Fibroblast of villous mesenchyme (primary cell): ENCODE data around the gene GON4L. TPM values are rescaled to one million over a fixed set of nuclear protein-coding genes. Genes with fewer than 3 reads are reported as not detected.
A peak's percentile ranks its signal among the peaks of the same experiment; 100 is the strongest.
"Not testable (repeated sequence)": the region's sequence is repeated elsewhere in the genome, so short reads cannot be mapped to it uniquely, and the experiment has no call there.

Experiments
- DNase-seq: peaks from one replicate; pipeline ENCODE4 v3.0.0-alpha.2; 2010; ENCODE audit warnings: low read depth
- H3K4me3 ChIP-seq: 2 replicates; pipeline ENCODE4 v1.5.1; 2011; ENCODE audit warnings: low read depth, mild to moderate bottlenecking, low read length
- total RNA-seq: library from RNA; depleted of rRNA; stranded (reverse); fragments of >200 nt; gene quantifications from 2 replicates; pipeline ENCODE4 v1.2.3, GENCODE V29; 2012
- TF ChIP-seq, protein P1 (sequence below): IDR thresholded peaks from 2 replicates; pipeline ENCODE4 v1.5.1; 2012; ENCODE audit warnings: low read depth, mild to moderate bottlenecking, low read length; ENCODE audit not compliant: insufficient read depth

The GON4L gene
- total RNA-seq, 1 donor = 42.7 TPM

DNA sequence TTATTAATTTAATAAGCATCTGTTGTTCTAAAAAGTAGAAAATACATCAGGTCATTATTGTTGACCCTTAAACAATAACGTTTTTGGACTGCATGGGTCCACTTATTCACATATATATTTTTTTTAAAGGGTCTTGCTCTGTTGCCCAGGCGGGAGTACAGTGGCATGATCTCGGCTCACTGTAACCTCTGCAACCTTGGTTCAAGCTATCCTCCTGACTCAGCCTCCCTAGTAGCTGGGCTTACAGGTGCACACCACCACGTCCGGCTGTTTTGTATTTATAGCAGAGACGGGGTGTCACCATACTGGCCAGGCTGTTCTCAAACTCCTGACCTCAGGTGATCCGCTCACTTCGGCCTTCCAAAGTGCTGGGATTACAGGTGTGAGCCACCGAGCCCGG, 115.1 kb downstream of the GON4L start:
- no peak overlapping the region for H3K4me3 ChIP-seq
- DNase-seq = no peak
- TF ChIP-seq, protein P1, sequence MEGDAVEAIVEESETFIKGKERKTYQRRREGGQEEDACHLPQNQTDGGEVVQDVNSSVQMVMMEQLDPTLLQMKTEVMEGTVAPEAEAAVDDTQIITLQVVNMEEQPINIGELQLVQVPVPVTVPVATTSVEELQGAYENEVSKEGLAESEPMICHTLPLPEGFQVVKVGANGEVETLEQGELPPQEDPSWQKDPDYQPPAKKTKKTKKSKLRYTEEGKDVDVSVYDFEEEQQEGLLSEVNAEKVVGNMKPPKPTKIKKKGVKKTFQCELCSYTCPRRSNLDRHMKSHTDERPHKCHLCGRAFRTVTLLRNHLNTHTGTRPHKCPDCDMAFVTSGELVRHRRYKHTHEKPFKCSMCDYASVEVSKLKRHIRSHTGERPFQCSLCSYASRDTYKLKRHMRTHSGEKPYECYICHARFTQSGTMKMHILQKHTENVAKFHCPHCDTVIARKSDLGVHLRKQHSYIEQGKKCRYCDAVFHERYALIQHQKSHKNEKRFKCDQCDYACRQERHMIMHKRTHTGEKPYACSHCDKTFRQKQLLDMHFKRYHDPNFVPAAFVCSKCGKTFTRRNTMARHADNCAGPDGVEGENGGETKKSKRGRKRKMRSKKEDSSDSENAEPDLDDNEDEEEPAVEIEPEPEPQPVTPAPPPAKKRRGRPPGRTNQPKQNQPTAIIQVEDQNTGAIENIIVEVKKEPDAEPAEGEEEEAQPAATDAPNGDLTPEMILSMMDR = no peak

DNA sequence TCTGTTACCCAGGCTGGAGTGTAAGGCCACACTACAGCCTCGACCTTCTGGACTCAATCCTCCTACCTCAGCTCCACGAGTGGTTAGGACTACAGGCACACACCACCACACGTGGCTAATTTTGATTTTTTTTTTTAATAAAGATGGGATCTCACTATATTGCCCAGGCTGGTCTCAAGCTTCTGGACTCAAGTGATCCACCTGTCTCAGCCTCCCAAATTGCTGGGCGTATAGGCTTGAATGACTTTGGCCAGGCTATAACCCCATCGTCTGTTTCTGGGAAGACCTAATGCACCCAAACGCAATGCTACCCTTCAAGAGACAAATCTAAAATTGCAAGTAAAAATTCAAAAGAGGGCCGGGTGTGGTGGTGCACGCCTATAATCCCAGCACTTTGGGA, 116.0 kb downstream of the GON4L start:
- H3K4me3 ChIP-seq = no peak overlapping the region
- no peak for DNase-seq
- TF ChIP-seq, protein P1 = no peak

DNA sequence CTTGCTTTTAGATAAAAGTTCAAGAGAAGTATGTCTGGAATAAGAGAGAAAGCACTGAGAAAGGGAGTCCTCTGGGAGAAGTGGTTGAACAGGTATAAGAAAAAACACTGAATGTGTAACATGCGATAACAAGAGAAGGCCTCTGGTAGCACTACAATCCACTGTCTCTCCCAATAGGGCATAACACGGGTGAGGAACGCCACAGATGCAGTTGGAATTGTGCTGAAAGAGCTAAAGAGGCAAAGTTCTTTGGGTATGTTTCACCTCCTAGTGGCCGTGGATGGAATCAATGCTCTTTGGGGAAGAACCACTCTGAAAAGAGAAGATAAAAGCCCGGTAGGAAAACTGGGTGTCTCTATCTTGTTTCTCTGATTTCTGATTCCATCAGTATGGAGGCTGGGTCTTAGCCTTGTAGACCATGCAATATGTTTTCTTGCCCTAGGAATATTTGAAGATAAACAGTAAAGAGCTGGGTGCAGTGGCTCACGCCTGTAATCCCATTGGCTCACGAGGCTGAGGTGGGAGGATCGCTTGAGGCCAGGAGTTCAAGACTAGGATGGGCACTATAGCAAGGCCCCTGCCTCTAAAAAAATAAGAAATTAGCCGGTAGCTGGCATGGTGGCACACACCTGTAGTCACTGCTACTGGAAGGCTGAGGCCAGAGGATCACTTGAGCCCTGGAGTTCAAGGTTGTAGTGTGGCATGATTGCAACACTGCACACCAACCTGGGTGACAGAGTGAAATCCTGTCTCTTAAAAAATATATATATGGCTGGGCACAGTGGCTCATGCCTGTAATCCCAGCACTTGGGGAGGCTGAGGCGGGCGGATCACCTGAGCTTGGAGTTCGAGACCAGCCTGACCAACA, 127.7 kb downstream of the GON4L start:
- DNase-seq = peak; percentile 74
- H3K4me3 ChIP-seq = no peak overlapping the region
- TF ChIP-seq, protein P1 = peak; percentile 87

DNA sequence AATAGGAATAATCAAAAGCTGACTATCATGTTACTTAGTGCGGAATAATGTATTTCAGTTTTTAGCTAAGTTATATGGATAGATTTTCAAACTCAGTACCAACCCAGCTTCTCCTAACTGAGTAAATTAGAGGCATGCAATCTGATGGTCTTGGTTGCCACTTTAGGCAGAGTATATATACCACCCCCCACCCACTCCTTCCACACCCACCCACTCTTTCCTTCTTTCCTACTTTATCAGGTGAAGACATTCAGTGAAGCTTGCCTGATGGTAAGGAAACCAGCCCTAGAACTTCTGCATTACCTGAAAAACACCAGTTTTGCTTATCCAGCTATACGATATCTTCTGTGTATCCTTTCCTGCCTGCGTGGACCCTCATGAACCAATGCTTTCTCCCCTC, 131.9 kb downstream of the GON4L start:
- TF ChIP-seq, protein P1 = no peak
- H3K4me3 ChIP-seq = no peak overlapping the region
- no peak for DNase-seq

DNA sequence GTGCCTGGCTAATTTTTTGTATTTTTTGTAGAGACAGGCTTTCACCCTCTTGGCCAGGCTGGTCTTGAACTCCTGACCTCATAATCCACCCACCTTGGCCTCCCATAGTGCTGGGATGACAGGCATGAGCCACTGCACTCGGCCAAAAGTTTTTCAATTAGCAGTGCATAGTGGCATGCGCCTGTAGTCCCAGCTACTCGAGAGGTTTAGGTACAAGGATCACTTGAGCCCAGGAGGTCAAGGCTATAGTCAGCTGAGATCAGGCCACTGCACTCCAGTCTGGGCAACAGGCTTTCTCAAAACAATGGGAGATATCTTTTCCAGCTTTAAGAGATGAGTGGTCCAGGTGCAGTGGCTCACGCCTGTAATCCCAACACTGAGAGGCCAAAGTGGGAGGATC, 137.3 kb downstream of the GON4L start:
- TF ChIP-seq, protein P1 = no peak
- DNase-seq = no peak
- no peak overlapping the region for H3K4me3 ChIP-seq

DNA sequence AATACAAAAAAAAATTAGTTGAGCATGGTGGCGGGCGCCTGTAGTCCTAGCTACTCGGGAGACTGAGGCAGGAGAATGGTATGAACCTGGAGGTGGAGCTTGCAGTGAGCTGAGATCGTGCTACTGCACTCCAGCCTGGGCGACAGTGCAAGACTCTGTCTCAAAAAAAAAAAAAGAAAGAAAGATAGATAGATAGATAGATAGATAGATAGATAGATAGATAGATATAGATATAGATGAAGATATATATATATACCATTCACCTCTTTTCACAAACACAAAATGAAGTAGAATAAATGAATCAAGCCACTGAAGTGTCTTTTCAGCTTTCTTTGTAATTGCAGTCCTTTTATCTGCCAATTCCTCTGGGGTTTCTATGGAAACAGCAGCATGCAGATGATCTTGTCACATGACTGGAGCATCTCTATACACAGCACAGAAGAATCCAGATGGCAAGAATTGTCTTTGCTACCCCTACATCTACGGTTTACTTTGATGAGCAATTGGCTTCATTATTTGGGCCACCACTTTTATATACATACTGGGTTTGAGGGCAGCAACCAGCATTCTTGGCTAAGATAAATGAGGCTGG, 138.4 kb downstream of the GON4L start:
- DNase-seq, H3K4me3 ChIP-seq: not testable (repeated sequence)

DNA sequence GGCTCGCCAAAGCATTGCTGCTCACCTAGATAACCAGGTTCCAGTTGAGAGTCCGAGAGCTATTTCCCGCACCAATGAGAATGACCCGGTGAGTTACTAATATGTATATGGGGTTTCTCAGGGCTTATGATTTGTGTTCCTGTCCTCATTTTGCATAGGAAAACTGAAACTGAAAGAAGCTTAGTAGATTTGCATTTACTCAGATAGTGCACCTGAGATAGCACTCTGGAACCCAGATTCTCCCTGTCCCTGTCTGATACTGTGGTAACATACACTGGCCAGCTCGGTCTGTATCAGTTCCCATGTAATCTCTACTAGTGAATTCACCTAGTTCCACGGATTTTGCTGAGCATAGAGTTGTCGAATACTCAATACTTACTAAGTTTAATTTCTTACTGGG, 140.0 kb downstream of the GON4L start:
- TF ChIP-seq, protein P1 = no peak
- no peak for DNase-seq
- no peak overlapping the region for H3K4me3 ChIP-seq
